Measurements from ENCODE around the gene AK2. TPM values are rescaled to one million over a fixed set of nuclear protein-coding genes. Genes with fewer than 3 reads are reported as not detected.
A peak's percentile ranks its signal among the peaks of the same experiment; 100 is the strongest.

Gene AK2
- polyA plus RNA-seq, 3 donors = 68.8 to 180 (median 162) TPM

DNA sequence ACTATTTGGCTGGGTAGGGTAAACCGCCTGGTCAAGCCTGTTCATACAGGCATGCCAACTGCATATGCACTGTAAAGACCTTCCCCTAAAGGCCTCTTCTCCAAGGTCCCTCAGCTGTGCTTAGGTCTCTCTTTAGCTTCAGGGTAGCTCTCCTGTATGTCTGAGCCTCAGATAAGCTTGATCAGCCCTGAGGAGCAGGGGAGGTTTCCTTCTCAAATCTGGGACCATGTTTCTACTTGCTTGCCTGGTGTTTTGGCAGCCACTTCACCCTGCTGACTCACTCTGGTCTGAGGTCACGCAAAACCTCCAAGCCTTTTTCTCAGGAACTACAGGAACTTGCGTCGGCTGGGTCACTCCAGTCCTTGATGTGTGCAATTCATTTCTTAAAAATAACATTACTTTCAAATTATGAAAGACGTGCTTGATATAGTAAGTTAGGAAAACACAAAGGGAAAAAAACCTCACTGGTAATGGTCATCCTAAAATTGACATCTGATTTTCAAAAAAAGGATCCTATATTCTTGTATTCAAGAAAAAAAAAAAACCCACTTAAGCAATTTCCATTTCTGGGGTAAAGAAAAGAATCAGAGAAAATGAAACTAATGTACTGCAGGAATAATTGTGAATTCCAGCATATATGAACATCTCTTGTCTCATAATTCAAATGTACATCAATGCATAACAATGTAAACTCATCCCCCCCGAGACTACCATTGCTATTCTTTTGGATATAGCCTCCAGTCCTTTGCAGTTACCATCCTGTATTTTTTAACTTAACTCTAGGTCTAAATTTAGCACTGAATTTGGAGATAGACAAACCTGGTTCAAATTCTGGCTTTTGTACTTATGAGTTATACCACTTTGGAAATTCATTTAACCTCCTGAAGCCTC, 47.3 kb downstream of the AK2 start:
- peaks cover 94% of the 10 kb centered on the region for H3K4me1 Mint-ChIP-seq
- H3K4me3 ChIP-seq (replicated peaks in 1 of 3; ENCODE audit: low read depth in 2 of 3, low read length in 3 of 3) = peak overlapping the region in 1 of 3 experiments; percentile 48

DNA sequence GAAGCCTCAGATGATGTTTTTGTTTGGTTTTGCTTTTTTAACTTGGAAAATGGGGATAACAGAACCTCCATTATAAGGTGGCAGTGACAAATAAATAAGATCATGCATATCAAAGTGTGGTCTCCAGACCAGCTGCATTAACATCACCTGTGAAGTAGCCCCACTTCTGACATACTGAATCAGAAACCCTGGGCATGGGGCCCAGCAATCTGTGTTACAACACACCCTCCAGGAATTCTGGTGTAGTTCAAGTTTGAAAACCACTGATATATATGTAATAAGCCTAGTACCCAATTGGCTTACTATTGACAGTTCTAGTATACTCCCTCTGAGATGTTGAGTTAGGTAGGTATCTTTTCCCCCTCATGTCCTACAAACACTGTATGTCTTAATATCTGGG, 48.0 kb downstream of the AK2 start:
- peak overlapping the region; percentile 83 to 98 for H3K27ac ChIP-seq (ENCODE audit: low read depth in 1 of 2, low read length in 2 of 2)
- peaks cover 8 to 14% of the 10 kb centered on the region in 2 donors for H3K36me3 Mint-ChIP-seq
- peaks cover 95 to 100% of the 10 kb centered on the region in 2 donors for H3K4me1 ChIP-seq (ENCODE audit: control insufficient read depth in 1 of 2, insufficient read depth in 2 of 2, low read length in 2 of 2)
- H3K27me3 Mint-ChIP-seq (ENCODE audit: low read depth in 3 of 3) = peaks cover 0 to 5% (median 1%) of the 10 kb centered on the region in 3 donors
- H3K36me3 ChIP-seq (replicated peaks in 1 of 2; ENCODE audit: control insufficient read depth in 1 of 2, insufficient read depth in 2 of 2, low read length in 2 of 2) = no peaks in the 10 kb centered on the region
- H3K4me3 ChIP-seq (replicated peaks in 1 of 3; ENCODE audit: low read depth in 2 of 3, low read length in 3 of 3) = peak overlapping the region in 1 of 3 experiments; percentile 48
- H3K4me3 Mint-ChIP-seq = peak overlapping the region in 1 of 2 donors; percentile 69
- peak in 2 of 3 donors; percentile 37 to 44 for DNase-seq
- H3K9me3 ChIP-seq (replicated peaks in 1 of 2; ENCODE audit: control insufficient read depth in 1 of 2, insufficient read depth in 1 of 2, low read length in 2 of 2) = no peaks in the 10 kb centered on the region
- no peaks in the 10 kb centered on the region for H4K20me1 ChIP-seq (ENCODE audit: insufficient read depth, low read length)
- H3K79me2 ChIP-seq (ENCODE audit: insufficient read depth, low read length) = peaks cover 3% of the 10 kb centered on the region
- intact Hi-C loops (cut with micrococcal nuclease) = loop anchor here in 1 of 2 donors (2.0 kb wide), 1 partner anchor 62 kb away; no protein-coding TSS in a partner anchor
- TF ChIP-seq, protein P1, sequence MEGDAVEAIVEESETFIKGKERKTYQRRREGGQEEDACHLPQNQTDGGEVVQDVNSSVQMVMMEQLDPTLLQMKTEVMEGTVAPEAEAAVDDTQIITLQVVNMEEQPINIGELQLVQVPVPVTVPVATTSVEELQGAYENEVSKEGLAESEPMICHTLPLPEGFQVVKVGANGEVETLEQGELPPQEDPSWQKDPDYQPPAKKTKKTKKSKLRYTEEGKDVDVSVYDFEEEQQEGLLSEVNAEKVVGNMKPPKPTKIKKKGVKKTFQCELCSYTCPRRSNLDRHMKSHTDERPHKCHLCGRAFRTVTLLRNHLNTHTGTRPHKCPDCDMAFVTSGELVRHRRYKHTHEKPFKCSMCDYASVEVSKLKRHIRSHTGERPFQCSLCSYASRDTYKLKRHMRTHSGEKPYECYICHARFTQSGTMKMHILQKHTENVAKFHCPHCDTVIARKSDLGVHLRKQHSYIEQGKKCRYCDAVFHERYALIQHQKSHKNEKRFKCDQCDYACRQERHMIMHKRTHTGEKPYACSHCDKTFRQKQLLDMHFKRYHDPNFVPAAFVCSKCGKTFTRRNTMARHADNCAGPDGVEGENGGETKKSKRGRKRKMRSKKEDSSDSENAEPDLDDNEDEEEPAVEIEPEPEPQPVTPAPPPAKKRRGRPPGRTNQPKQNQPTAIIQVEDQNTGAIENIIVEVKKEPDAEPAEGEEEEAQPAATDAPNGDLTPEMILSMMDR (IDR thresholded peaks at IDR 0.05) = no peak
- no peak overlapping the region for H2AFZ ChIP-seq (ENCODE audit: insufficient read depth, low read depth, low read length, poor library complexity, severe bottlenecking)
- H3K9ac ChIP-seq (ENCODE audit: insufficient read depth, low read length, poor library complexity, severe bottlenecking) = peak overlapping the region; percentile 51
- H3K4me1 Mint-ChIP-seq = peaks cover 94% of the 10 kb centered on the region
- no peaks in the 10 kb centered on the region for H3K9me3 Mint-ChIP-seq
- H3K27ac Mint-ChIP-seq = peak overlapping the region; percentile 97 to 100 (median 100)
- peak overlapping the region; percentile 64 for H3K4me2 ChIP-seq (replicated peaks; ENCODE audit: extremely low read depth, low read length, poor library complexity, severe bottlenecking)
- H3K27me3 ChIP-seq (ENCODE audit: control insufficient read depth in 2 of 2, insufficient read depth in 2 of 2, low read length in 2 of 2) = no peaks in the 10 kb centered on the region

More for the DNA sequence above, 47.3 kb downstream of the AK2 start:
- Histone ChIP-seq H2AFZ (ENCODE audit: insufficient read depth, low read depth, low read length, poor library complexity, severe bottlenecking) (no peak overlapping the region), H3K9me3 (replicated peaks in 1 of 2; ENCODE audit: control insufficient read depth in 1 of 2, insufficient read depth in 1 of 2, low read length in 2 of 2) (no peaks in the 10 kb centered on the region), H3K36me3 (replicated peaks in 1 of 2; ENCODE audit: control insufficient read depth in 1 of 2, insufficient read depth in 2 of 2, low read length in 2 of 2) (no peaks in the 10 kb centered on the region), H4K20me1 (ENCODE audit: insufficient read depth, low read length) (no peaks in the 10 kb centered on the region), H3K27ac (ENCODE audit: low read depth in 1 of 2, low read length in 2 of 2) (peak overlapping the region; percentile 83 to 98), H3K4me1 (ENCODE audit: control insufficient read depth in 1 of 2, insufficient read depth in 2 of 2, low read length in 2 of 2) (peaks cover 95 to 100% of the 10 kb centered on the region in 2 donors), H3K79me2 (ENCODE audit: insufficient read depth, low read length) (peaks cover 3% of the 10 kb centered on the region), H3K27me3 (ENCODE audit: control insufficient read depth in 2 of 2, insufficient read depth in 2 of 2, low read length in 2 of 2) (no peaks in the 10 kb centered on the region), H3K4me2 (replicated peaks; ENCODE audit: extremely low read depth, low read length, poor library complexity, severe bottlenecking) (peak overlapping the region; percentile 64), H3K9ac (ENCODE audit: insufficient read depth, low read length, poor library complexity, severe bottlenecking) (peak overlapping the region; percentile 51)
- Mint-ChIP-seq H3K36me3 (peaks cover 8 to 10% of the 10 kb centered on the region in 2 donors), H3K27ac (peak overlapping the region; percentile 97 to 100 (median 100)), H3K4me3 (peak overlapping the region; percentile 54 to 69), H3K9me3 (no peaks in the 10 kb centered on the region), H3K27me3 (ENCODE audit: low read depth in 3 of 3) (peaks cover 0 to 7% (median 1%) of the 10 kb centered on the region in 3 donors)
- WGBS (ENCODE audit: insufficient coverage) = 0% methylated on average over 1 of the region's 6 CpGs
- DNase-seq = peak; percentile 89 to 99 (median 96)
- intact Hi-C loops (cut with micrococcal nuclease) = loop anchor here in 1 of 2 donors (2.0 to 5.0 kb wide), 2 partner anchors 43 to 61 kb away; no protein-coding TSS in a partner anchor
- TF ChIP-seq, protein P1 (IDR thresholded peaks at IDR 0.05) = no peak

Measured in CD14-positive monocyte (primary cell).